GM12873 (cell line): Measurements from ENCODE around the gene DLG2.

Experiments used
- TF ChIP-seq, protein P1 (sequence below): IDR thresholded peaks from 2 replicates; pipeline ENCODE4 v1.5.1; 2012; ENCODE audit warnings: low read depth, mild to moderate bottlenecking, moderate library complexity, low read length, control low read depth; ENCODE audit not compliant: insufficient read depth; ENCODE audit errors: missing control alignments

DLG2 gene

DNA sequence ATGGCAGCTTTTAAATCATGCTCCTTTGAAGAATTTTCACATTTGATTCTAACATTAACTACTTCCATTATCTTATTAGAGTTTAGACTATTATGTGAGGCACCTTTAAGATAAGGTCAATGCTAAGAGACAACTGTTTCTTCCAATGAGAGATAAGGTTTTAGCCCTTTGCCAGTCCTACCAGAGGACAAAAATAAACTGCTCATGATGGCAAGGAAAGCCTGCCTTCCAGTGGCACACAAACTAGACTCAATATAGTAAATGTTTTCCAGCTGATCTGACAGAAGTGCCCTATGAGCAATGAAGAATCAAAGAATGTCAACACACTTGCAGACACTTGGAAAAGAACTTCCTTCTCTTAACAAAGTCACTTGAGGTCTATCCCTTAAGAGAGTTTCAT lies 1188.6 kb downstream of the DLG2 start:
- TF ChIP-seq, protein P1, sequence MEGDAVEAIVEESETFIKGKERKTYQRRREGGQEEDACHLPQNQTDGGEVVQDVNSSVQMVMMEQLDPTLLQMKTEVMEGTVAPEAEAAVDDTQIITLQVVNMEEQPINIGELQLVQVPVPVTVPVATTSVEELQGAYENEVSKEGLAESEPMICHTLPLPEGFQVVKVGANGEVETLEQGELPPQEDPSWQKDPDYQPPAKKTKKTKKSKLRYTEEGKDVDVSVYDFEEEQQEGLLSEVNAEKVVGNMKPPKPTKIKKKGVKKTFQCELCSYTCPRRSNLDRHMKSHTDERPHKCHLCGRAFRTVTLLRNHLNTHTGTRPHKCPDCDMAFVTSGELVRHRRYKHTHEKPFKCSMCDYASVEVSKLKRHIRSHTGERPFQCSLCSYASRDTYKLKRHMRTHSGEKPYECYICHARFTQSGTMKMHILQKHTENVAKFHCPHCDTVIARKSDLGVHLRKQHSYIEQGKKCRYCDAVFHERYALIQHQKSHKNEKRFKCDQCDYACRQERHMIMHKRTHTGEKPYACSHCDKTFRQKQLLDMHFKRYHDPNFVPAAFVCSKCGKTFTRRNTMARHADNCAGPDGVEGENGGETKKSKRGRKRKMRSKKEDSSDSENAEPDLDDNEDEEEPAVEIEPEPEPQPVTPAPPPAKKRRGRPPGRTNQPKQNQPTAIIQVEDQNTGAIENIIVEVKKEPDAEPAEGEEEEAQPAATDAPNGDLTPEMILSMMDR: no peak

DNA sequence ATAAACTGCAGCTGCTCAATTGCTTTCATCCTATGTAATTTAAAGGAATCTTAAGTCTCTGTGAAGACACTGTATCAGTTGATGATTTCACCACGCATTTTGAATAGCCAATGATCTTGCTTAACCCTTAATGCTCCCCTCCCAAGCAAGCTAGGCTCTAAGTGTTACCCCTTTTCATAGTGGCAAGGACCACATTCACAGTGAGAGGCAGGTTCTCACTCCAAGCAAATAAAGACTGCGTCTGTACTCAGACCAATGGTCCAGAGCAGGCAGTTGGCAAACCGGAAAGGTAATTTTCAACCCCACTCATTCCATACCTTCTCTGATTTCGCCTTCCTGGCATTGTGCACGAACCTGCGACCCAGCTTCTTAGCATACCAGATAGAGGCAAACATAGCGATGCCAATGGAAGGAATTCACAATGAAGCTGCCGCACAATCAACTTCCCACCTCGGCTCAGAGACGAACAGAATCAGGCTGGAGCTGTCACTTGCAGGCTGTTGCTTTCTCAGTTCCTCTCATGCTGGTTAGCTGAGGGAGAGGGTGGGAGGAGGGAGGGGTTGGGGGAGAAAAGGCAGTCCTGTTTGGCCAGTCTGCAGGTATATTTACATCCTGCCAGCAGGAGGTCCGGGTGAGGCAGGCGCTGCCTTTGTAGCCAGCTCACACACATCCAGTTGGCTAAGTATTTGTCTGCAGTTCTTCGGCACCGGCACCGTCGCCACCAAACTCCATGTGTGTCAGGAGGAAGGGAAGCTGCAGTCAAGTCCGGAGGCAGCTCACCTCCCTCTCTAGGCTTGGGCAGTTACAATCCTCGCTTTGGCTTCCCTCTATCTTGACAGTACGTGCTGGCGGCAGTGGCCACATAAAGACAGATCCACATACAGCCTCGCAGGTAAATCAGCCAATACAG lies 1189.8 kb downstream of the DLG2 start:
- TF ChIP-seq, protein P1: peak; percentile 28

DNA sequence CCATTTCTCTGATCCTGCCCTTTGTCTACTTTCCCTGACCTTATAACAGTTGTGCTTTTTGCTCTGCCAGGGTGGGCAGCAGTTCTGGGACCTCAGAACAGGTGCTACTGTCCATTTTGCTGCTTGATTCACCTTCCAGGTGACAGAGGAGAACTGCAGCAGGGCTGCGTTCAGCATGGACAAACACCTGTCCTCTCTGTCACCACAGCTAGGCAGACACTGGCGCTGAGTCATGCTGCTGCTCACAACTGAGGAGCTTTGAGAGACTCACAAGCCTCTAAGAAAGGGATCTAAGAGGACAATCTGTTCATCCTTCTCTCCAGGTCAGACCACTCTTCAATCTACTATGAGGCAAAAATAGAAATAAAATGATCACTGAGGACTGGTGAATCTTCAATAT lies 1196.5 kb downstream of the DLG2 start:
- TF ChIP-seq, protein P1: no peak

DNA sequence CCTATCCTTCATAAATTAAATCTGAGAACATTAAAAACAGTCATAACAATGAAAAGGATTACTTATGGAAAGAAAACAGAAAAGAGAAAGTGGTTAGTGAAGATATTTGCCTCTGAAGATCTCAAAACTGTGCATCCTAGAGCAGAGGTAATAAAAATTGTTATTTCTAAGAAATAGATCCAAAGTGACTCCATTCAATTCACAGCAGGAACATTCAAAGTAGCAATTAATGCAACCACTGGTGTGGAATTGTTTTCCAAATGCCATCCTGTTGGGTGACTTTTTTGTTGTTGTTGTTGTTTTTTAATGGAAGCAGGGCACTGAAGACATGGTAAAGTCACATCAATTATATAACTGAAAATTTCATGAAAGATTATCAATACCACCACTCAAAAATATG lies 1201.5 kb downstream of the DLG2 start:
- TF ChIP-seq, protein P1: no peak

DNA sequence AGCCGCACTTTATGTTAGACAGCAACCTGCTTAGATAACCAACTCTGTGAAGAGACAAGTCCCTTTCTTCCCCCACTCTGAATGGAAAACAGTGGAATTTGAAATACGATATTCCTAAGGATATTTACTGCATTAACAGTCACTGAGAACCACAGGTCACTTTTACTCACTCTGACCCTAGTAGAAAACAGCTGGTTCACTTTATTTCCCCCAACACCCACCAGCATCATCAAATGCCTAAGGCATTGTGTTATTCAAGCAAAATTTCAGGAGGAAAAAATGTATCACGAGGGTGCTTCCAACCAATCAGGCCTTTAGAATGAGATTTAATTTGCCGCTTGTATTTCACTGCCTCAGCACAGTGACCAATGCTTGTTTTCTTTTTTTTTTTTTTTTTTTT lies 1206.9 kb downstream of the DLG2 start:
- TF ChIP-seq, protein P1: no peak

DNA sequence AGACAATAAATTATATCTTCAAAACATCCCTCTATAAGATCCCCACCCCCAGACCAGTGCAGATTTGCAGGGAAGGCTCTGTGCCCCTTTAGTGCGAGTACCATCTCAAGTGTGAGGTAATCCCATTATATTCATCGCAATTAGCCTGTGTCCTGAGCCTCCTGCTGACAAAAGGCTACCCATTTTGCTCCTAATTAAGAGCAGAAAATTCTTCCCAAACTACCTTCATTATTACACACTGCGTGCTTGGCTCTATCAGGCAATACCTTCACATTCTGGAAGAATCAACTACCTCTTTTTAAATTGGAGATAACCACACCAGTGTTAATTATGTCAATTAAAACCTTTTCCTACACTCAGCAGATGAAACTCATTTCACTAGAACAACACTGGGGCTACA lies 1207.5 kb downstream of the DLG2 start:
- TF ChIP-seq, protein P1: no peak

DNA sequence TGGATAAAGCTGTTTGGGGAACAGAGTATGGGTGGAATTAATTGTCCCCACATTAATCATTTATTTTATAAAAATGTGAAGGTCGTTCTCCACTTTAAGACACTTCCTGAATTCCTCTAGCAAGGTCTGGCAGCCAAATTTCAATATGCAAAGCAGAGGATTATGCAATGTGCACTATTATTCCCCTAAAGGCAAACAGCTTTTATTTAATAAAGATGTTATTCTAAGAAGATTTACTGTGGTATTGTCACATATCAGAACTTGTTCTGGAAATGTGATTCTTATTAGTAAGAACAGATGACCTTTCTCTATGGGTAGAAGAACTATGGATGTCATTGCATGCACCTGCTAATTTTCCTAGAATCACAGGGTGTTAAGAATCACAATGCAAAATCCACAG lies 1212.2 kb downstream of the DLG2 start:
- TF ChIP-seq, protein P1: no peak
